Hematopoietic multipotent progenitor cell treated with erythropoietin and hydrocortisone succinate and interleukin-3 and kit ligand, for 6 days (in vitro differentiated cells): ENCODE results near the gene TPD52L2.

Source experiments
- DNase-seq: peaks from one replicate; pipeline ENCODE4 v3.0.0-alpha.2; 2015

Gene TPD52L2

DNA sequence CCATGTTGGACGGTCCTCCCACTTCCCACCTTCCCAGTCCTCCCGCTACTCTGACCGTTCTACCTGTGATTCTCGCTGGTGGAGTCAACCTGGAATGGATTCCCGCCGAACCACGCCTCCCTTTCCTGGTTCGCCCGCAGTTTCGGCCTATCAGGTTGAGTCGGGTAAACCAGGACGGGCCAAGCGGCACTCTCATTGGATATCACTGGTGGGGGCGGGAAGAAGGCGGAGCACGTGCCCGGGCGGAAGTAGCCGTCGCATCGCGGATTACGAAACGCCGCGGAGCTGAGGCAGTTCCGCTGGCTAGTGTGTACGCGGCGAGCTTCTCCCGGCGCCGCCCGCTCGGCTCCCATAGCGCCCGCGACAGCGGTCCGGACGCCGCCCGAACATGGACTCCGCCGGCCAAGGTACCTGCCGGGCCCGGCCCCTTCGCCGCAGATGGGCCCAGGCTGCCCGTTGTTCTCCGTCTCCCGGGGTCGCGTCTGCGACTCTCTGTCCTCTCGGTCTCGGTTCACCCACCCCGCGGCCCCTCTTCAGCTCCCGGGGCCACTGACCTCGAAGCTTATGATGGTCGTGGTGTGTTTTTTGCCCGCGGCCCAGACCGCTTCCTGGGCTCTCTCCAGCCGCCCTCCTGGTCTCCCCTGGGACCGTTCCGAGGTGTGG lies at the start of gene TPD52L2:
Gene TPD52L2 (plus strand): TSS at position 293 of the 663 bp plus-strand sequence. CDS start 96 bp downstream, at position 389.
- peak; percentile 99 for DNase-seq

DNA sequence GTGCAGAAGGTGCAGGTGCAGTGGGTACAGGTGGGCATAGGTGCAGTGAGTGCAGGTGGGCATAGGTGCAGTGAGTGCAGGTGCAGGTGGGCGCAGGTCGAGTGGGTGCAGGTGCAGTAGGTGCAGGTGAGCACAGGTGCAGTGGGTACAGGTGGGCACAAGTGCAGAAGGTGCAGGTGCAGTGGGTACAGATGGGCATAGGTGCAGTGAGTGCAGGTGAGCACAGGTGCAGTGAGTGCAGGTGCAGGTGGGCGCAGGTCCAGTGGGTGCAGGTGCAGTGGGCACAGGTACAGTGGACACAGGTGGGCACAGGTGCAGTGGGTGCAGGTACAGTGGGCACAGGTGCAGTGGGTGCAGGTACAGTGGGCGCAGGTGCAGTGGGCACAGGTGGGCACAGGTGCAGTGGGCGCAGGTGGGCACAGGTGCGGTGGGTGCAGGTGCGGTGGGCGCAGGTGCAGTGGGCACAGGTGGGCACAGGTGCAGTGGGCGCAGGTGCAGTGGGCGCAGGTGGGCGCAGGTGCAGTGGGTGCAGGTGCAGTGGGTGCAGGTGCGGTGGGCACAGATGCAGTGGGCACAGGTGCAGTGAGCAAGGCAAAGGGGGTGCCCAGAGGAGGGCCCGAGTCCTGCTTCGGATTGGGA lies 49.3 kb upstream of the TPD52L2 start:
- DNase-seq: no peak

DNA sequence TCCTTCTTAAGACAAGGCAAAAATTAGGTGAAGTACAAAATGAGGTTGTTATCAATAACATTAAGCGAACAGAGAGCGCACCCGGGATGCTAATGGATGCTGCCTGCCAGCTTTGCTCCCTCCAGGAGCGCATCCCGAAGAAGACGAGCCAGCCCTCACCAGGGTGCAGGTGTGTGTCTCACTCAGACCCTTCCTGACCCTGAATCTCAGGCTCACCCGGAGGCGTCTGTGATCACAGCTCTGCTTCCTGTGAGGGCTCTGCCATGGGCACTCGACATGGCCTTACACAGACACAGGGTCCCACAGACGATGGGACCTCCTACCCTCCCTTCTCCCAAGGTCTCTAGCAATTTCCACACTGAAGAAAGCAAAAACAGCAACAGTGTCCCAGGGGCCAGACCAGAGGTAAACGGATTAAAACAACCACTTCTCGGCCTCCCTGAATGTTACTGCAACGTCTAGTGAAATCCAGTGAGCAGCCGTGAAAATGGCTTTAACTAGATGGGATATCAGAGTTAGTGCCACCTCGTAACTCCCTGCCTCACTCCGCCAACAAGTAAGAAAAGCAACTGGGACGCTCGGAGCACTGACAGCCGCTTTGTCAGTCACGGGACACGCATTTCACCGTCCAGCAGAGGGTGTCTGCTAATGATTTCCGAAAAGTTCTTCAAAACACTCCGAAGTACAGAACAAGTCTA lies 45.7 kb upstream of the TPD52L2 start:
- DNase-seq: no peak

DNA sequence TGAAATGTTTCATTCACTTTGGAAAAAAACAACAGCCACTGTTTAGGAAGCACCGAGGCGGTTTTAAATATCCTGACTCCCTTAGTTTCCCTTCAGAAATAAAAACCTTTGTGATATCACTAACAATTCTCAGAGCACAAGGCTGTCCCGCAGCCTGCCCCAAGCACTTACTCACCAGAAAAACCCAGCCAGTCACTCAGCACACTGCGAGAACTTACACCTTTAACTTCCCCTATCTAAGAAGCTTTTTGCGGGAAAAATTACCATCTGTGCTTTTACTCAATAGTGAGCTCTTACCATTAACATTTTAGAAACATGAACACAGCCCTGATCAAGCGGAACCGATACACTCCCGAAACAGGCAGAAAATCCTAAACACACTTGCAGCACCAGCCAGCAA lies 43.3 kb upstream of the TPD52L2 start:
- DNase-seq: no peak

DNA sequence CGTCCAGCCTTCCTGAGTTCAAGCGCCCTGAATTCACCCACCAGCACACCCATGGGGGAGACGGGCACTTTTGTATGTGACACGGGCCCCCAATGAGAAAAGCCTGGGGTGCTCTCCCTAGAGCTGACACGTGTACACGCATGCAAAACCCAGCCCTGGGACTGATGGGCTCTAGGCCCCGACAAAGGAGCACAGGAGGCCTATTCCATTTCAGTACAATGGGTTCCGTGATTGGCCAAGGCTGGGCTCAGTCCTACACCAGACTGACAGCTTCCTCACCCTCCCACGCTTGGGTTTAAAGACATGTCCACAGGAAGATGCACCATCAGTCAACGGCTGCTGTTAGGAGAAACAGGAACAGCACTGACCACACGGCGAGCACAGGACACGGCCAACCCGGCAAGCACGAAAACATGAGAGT lies 42.8 kb upstream of the TPD52L2 start:
- DNase-seq: no peak

DNA sequence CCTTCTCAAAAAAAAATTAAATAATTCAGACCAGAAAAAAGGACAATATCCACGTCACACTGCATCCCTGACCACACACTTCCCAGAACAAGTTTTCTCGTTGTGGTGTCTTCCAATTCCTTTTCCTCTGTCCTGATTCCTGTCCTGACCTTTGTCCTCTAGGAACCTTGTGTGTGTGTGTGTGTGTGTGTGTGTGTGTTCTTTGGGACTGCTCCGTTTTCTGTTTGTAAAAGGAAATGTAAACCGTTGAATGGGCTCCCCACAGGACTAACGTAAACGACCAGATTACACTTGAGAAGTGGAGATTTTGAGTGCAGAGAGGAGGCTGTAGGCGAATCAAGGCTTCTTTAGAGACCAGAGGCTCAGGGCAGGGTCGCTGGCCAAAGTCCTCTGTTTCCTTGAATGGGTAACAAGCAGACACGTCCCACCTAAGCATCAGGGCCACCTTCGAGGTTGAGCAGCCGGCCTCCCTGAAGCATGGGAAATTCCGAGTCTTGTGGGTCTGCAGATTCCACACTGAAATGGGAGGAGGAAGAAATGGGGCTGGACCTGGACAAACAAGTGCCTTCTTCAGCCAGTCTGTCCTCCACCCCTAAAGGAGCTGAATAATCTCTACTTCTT lies 41.3 kb upstream of the TPD52L2 start:
- DNase-seq: no peak

DNA sequence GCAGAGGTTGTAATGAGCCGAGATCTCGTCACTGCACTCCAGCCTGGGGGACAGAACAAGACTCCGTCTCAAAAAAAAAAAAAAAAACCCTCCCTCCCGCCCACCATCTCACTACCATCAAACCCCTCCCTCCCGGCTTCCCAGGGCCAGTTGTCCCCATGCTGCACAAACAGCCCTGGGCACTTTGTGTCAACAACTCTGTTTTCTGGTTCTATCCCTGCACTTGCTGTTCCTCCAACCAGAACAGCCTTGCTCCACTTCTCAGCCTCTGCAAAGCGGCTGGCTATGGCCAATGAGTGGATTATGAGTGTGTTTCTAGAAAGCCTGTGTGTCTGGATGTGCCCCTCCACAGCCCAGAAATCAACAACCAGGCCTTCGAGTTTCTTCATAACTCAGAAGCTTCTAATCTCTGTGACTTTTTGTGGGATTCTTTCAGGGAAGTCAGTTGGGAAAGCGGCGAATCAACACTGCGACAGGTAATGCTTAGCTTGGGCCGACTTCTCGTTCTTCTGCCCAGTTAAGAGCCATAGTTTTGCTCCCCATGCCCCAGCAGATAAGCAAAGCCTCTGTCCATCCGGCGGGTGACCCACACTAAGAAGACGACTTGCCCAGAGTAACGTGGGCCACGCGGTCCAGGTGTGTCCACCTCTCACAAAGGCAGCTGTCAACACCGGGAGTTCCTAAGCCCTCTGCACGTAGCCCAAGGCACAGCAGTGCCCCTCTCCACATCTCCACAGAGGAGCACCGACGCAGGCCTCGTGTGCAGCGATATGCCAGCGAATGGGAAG lies 39.5 kb upstream of the TPD52L2 start:
- DNase-seq: no peak

DNA sequence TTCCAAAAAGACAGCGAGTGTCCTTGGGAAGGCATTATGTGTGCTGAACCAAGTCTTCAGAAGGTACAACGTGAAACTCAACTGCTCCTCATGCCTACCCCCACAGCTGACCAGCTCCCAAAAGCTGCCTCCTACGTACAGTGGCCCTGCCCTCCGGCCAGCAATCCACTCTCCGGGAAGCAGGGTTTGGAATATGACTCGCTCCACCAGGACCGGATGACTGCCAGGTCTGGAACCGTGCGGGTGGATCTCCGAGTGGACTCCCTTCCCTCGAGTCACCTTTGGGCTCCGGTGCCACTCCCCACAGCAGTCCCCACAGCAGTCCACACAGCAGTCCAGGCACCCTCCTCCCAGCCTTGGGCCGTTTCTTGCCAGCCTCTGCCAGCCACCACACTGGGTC lies 38.3 kb upstream of the TPD52L2 start:
- no peak for DNase-seq

DNA sequence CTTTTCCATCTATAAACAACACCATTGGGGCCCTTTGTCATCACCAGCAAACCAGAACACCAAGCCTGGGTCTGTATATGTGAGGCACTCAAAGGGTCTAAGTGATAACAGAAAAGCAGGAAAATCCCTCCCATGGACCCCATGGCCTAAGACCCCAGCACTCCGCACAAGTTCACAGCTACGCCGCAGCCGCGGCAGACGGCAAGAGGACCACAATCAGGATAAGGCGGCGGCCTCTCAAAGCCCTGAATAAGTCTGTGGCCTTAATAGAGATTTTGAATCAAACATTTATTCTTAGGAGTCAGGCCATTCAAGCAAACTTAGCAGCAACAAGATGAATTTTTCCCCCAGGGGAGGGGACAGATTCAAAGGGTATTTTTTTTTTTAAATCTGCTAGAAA lies 36.9 kb upstream of the TPD52L2 start:
- no peak for DNase-seq

DNA sequence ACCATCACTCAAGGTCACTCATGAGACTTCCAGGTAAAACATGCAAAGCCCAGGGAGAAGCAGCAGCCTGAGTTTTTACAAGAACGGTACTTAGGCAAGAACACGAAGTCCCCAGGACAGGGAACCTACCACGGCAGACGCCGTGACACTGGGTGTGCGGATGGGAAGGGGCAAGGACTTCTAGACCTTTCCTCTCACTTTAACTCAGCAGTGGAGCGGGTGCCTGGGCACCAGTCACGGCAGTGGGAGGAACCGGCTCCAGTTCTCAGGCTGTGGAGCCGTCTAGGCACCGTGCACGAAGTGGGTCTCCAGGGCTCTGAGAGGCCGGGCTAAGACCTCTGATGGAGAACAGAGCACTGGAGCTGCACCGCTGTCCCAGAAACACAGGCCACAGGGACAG lies 36.5 kb upstream of the TPD52L2 start:
- no peak for DNase-seq

DNA sequence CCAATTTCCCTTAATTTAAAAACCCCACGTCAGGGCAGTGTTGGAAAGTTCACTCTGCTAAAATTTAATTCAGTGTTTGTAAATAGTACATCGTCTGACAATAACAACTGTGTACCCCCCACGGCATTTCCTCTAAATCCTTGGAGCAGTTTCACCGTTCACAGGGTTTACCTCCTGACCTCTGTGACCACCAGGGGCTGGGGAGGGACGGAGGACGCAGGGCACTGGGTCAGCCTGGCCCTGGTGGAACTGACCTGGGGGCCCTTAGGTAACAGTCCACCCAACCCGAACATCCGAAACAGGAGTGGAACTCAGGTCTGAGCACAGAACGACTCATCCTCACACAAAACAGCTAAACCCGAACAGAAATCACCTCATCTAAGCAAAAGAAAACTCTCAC lies 36.1 kb upstream of the TPD52L2 start:
- DNase-seq: no peak

DNA sequence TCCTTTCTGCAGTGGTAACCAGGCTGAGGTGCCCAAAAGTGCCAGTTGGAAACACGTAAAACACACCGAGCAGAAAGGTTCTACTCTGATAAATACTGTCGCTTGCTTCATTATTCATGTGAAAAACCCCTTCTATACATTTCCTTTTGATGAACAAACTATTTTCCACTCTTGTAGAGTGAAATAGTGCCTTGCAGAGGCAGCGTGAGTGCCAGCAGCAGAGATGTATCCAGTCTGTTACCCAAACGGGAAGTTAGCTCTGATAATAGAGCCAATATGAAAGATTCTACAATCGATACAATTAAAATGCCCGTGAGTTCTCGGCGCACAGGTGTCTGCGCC lies 35.5 kb upstream of the TPD52L2 start:
- no peak for DNase-seq

DNA sequence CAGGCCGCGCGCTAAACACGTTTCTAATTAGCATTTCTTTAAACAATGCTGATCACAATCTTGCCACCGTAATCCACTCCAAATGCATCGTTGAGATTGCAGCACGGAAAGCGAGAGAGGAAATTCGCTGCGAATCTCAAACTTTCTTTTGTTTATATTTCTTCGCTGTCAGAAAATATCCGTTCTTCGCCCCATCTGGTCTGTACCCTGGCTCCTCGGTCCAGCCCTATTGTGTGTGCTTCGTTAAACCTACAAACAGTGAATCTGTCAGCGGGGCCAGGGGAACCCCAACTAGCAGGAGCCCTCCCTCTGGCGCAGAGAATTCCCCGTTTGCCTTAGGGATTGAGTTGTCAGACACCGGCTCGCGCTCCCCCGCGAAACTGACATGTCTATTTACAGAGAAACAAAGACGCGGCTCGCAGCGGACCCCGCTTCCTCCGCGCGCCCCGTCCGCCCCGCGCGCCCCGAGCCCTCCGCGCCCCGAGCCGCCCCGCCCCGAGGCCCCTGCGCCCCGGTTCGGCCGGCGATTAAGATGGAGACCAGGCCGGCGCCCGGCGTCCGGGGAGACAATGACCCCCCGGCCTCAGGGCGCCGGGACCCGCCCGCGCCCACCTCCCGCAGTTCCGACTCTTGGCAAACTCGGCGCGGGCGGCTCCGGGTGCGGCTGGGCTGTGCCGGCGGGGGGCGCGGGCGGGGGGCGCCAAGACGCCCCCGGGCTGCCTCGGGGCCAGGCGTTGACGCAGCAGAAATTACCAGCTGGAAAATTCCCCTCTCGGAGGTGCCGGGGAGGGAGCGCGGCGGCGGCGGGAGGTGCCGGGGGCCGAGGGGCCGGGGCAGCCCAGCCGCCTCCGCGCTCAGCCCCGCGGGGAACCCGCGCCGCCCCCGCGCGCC lies 34.9 kb upstream of the TPD52L2 start:
- no peak for DNase-seq

DNA sequence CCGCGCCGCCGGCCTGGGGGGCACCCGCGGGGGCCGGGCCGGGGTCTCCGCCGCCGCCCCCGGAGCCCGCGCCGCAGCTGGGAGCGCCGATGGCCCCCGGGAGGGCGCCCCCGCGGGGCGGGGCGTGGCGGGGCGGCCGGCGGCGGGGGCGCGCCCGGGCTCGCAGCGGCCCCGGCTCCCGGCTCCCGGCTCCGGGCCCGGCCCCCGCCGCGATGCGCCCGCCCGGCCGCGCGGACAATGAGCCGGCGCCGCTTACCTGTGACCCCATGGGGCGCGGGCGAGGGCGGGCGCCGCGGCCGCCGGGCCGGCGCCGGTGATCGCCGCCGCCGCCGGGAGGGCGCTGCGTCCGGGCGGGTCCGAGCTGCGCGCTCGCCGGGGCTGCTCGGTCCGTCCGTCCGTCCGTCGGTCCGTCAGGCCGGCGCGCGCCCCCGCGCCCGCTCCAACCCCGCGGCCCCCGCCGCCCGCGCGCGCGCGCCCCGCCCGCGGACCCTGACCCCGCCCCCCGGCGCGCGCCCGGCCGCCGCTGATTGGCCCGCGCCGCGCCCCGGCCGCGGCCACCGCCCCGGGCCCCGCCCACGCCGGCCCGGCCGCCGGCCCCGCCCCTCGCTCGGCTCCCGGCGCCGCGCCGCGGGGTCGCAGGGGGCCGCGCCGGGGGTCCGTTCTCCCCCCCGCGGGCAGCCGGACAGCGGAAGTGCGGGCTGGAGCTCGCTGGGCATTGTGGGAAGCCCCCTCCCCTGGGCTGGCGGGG lies 34.1 kb upstream of the TPD52L2 start, which contains the start of gene ZBTB46:
Gene ZBTB46 (minus strand): TSS at position 424 of the 748 bp plus-strand sequence. CDS start 40,507 bp downstream, outside the sequence.
- DNase-seq: peak; percentile 63

DNA sequence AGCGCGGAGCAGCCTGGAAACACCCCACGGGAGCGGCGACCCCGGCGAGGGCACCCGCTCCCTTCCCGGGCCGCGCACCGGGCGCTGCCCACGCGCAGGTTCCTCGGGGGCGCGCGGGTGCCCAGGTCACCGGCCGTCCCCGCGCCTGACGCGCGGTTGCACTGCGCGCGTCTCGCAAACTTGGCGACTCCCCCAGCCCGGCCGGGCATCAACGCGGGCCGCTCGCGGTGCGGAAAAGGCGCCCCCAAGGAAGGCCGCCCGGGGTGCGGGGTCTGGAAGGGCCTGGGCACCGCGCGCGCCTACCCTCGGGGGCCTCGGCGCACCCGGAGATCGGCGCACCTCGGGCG lies 33.5 kb upstream of the TPD52L2 start:
- DNase-seq: no peak

DNA sequence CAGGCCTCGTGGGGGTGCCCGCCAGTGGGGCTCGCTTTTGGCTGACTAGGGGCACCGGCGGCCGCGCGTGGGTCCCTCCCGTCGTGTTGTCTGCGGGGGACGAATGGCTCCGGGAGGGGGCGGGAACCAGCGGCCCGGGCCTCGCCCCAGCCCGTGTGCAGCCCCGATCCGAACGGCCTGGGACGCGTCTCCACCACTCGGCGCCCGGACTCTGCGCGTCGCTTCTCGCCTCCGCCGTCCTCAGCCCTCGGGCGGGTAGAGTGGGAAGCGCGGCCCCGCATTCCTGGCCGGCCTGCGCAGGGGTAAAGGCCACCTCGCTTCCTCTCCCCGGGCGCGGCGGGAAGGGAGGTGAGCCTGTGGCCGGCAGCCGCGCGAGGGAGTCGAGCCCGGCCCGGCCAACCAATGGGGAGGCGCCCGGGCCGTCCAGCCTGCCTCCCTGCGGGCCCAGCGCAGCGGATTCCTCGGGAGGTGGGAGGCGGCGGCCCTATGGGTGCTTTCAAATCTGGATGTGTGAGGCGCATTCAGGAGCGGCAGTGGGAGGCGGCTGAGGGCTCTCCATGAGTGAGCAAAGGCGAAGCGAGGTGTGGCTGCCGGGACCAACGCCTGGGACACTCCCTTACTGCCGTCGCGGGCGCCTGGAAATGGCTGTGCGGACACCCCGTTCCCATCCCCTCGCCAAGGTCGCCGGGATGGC lies 32.9 kb upstream of the TPD52L2 start:
- DNase-seq: no peak

DNA sequence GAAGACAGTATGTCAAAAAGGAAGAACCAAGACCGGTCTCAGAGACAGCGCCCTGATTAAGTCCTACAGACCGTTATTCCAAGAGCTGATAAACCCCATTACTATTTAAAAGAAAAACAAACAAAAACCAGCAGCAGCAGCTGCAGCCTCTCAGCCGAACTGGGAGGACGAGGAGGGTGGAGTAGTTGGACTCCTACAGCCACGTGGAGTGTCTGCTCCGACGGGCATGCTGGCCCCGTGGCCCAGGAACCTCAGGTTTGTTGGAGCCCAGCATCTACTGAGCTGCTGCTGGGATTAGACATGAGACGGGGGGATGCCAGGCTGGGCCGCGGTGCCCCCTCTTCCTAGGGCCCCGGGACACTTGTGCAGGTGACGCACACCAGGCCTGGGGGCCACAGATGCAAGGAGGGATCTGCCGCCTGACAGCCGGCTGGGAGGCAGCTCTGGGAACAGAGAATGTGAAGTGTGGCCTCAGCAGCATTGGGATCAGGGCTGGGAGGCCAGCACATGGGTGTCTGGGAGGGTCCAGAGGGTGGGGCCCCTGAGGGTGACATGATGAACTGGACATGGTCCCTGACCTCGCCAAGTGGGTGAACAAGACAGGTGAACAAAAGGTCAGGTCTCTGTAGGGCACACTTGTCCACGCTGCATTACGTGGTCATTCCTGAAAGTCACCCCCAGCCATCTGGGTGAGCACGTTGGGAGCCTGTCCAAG lies 31.1 kb upstream of the TPD52L2 start:
- DNase-seq: no peak

DNA sequence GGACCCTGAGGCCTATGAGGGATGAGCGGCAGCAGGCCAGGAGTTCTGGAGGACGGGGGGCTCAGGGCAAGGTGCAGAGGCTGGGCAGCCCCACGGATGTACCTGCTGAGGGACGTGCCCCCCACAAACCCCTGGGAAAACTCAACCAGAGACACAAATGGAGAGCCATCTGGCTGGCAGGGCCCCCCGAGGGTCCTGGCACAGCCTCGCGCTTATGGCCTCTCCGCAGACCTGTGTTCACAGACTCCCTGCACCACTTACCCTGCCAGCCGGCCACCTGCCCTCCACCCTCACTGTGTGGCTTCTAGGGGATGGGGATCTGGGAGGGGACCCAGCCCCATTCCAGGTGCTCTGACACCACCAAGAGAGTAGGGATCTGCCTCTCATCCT lies 30.6 kb upstream of the TPD52L2 start:
- no peak for DNase-seq

DNA sequence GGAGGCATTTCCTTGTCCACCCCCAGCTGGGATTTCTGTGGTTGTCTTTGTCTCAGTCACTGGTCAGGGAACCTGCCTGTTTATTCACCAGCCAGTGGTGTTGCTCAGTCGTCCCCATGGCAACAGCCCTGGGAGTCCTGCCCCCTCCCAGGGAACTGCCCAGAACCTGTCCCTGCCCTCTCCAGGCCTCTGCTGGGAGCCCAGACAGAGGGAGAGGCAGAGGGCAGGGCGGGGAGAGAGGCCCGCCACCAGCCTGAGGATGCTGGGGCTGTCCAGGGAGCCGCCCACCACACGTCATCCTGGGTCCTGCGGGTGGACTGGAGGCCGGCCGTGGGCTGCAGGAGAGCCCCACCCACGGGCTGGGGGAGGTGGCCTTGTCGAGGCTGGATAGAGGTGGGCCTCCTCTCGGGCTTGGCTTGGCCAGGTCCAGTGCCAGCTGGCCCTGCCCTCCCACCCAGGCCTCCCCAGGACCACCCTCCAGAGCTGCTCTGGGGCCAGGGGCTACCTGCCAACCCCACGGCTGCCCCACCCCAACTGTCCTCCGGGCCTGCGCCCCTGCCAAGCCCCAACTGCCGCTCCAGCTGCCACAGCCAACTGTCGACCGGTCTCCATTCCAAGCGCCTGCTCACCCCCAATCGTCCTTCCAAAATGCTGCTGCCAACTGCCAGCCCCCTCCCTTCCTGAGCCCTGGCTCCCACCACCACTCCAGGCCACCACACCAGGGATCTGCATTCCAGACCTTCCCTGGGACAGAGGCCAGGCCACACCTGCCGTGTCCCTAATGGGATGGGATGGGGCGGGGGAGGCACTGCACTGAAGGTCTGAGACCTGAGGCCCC lies 29.8 kb upstream of the TPD52L2 start:
- DNase-seq: peak; percentile 63
